K562 (cell line): ENCODE data around the gene PIK3R2. TPM values are rescaled to one million over a fixed set of nuclear protein-coding genes. Genes with fewer than 3 reads are reported as not detected.

Experiments used
- CBX2 ChIP-seq: fragments of 200-600 bp; sonication (generic); IDR thresholded peaks from one replicate; pipeline ENCODE4 v1.6.1; 2012; ENCODE audit warnings: mild to moderate bottlenecking, low read length, inconsistent platforms; ENCODE audit not compliant: insufficient read depth, poor library complexity, severe bottlenecking
- CEBPB ChIP-seq: fragments of 450-650 bp; IDR thresholded peaks from 2 replicates; pipeline ENCODE4 v1.6.1; 2016; ENCODE audit warnings: missing genetic modification characterization, missing compliant biosample characterization
- HDAC3 ChIP-seq: fragments of 450-650 bp; IDR thresholded peaks from 2 replicates; pipeline ENCODE4 v1.6.1; 2018; ENCODE audit warnings: borderline replicate concordance, mild to moderate bottlenecking, moderate library complexity; ENCODE audit not compliant: partially characterized antibody
- HDAC8 ChIP-seq: fragments of 450-650 bp; IDR thresholded peaks from 2 replicates; pipeline ENCODE4 v1.6.1; 2016; ENCODE audit warnings: mild to moderate bottlenecking, missing genetic modification characterization, moderate library complexity, missing compliant biosample characterization
- HMBOX1 ChIP-seq: sonication (generic); IDR thresholded peaks from 2 replicates; pipeline ENCODE4 v1.6.1; 2016
- KAT8 ChIP-seq: fragments of 450-650 bp; IDR thresholded peaks from 2 replicates; pipeline ENCODE4 v1.6.1; 2016; ENCODE audit warnings: low read depth, mild to moderate bottlenecking
- KDM4B ChIP-seq, 2 experiments: fragments of 450-650 bp in 1 of 2; sonication (generic) in 1 of 2; IDR thresholded peaks; 2 replicates each; pipeline ENCODE4 v1.6.1; 2016 to 2017; ENCODE audit warnings: borderline replicate concordance in 2 of 2, antibody characterized with exemption in 1 of 2, low read depth in 1 of 2, mild to moderate bottlenecking in 1 of 2
- POLR2B ChIP-seq: fragments of 450-650 bp; IDR thresholded peaks from 2 replicates; pipeline ENCODE4 v1.6.1; 2018; ENCODE audit warnings: low read depth; ENCODE audit not compliant: partially characterized antibody
- PTTG1 ChIP-seq: fragments of 450-650 bp; IDR thresholded peaks from 2 replicates; pipeline ENCODE4 v1.6.1; 2016; ENCODE audit warnings: low read depth, mild to moderate bottlenecking, missing genetic modification characterization, missing compliant biosample characterization
- SAP30 ChIP-seq: fragments of 200-600 bp; sonication (generic); IDR thresholded peaks from 2 replicates; pipeline ENCODE4 v1.6.1; 2012; ENCODE audit warnings: borderline replicate concordance, low read depth, mild to moderate bottlenecking, moderate library complexity, low read length, control low read depth, inconsistent platforms; ENCODE audit not compliant: insufficient read depth, poor library complexity, severe bottlenecking
- SREBF2 ChIP-seq: sonication (generic); formaldehyde crosslinking; IDR thresholded peaks from 2 replicates; pipeline ENCODE4 v1.4.0; 2020; ENCODE audit warnings: mild to moderate bottlenecking, missing genetic modification reagents
- ZC3H8 ChIP-seq: fragments of 450-650 bp; IDR thresholded peaks from 2 replicates; pipeline ENCODE4 v1.6.1; 2017
- ZNF224 ChIP-seq: sonication (generic); formaldehyde crosslinking; IDR thresholded peaks from 2 replicates; pipeline ENCODE4 v1.8.0; 2022; ENCODE audit warnings: mild to moderate bottlenecking, missing genetic modification reagents
- ZNF263 ChIP-seq: sonication (generic); formaldehyde crosslinking; IDR thresholded peaks from 2 replicates; pipeline ENCODE4 v1.8.0; 2022; ENCODE audit warnings: mild to moderate bottlenecking, missing genetic modification reagents, borderline replicate concordance
- ZNF282 ChIP-seq: sonication (generic); formaldehyde crosslinking; IDR thresholded peaks from 2 replicates; pipeline ENCODE4 v1.8.1; 2023; ENCODE audit warnings: missing genetic modification reagents
- ZNF431 ChIP-seq: sonication (generic); formaldehyde crosslinking; IDR thresholded peaks from 2 replicates; pipeline ENCODE4 v1.8.0; 2022; ENCODE audit warnings: mild to moderate bottlenecking, missing genetic modification reagents
- ZNF551 ChIP-seq: fragments of 250-450 bp; sonication (Bioruptor Pico); IDR thresholded peaks from 2 replicates; pipeline ENCODE4 v1.5.0; 2021; ENCODE audit warnings: mild to moderate bottlenecking, moderate library complexity
- ZNF644 ChIP-seq: fragments of 200-800 bp; sonication (Bioruptor generic); IDR thresholded peaks from 2 replicates; pipeline ENCODE4 v1.6.1; 2016; ENCODE audit warnings: low read depth, missing genetic modification characterization, missing compliant biosample characterization
- polyA plus RNA-seq, 8 experiments: library from polyadenylated mRNA; depleted of rRNA in 4 of 8; stranded (reverse) in 5 of 8; unstranded in 3 of 8; fragments of >200 nt; fragmentation: Nextera tagmentation in 2 of 8; fragmentation: Illumina TruSeq in 1 of 8; extraction: Ambion mirVana in 2 of 8; extraction: Trizol in 1 of 8; gene quantifications; 2 replicates each; pipeline versions ENCODE4 v1.2.1 to v1.2.3, GENCODE V29; 2011 to 2014; ENCODE audit warnings: inconsistent platforms in 1 of 8, missing spikeins in 1 of 8
- total RNA-seq, 7 experiments: library from RNA; depleted of rRNA in 6 of 7; stranded (reverse); fragments of >200 nt in 6 of 7; fragmentation: Illumina TruSeq in 2 of 7; extraction: Trizol in 2 of 7; gene quantifications; 2 replicates each; pipeline versions ENCODE4 v1.2.1 to v1.2.3, GENCODE V29; 2011 to 2021; ENCODE audit warnings: low replicate concordance in 1 of 7
- TF ChIP-seq, protein P1 (sequence below): fragments of 200-800 bp; sonication (Bioruptor generic); IDR thresholded peaks from 2 replicates; pipeline ENCODE4 v1.6.1; 2017; ENCODE audit warnings: missing genetic modification characterization, missing compliant biosample characterization
- TF ChIP-seq, protein P2 (sequence below): fragments of 450-650 bp; IDR thresholded peaks from 2 replicates; pipeline ENCODE4 v1.6.1; 2017; ENCODE audit warnings: antibody characterized with exemption
- TF ChIP-seq, protein P3 (sequence below): fragments of 450-650 bp; formaldehyde crosslinking; IDR thresholded peaks from 2 replicates; pipeline ENCODE4 v1.4.0; 2020; ENCODE audit warnings: mild to moderate bottlenecking, moderate library complexity
- TF ChIP-seq, protein P4 (sequence below): sonication (generic); formaldehyde crosslinking; IDR thresholded peaks from 2 replicates; pipeline ENCODE4 v1.9.0; 2022; ENCODE audit warnings: mild to moderate bottlenecking, missing genetic modification reagents

Gene PIK3R2
- total and polyA plus RNA-seq, 9 of the 15 experiments (the other 6 are each of a cell fraction or from before 2014, with no cell fraction given) = 0.39 to 37.9 (median 5.3) TPM

GRCh38 chr19:18205200-18205892 lies 52.4 kb downstream of the PIK3R2 start (continued):
- TF ChIP-seq, protein P1, sequence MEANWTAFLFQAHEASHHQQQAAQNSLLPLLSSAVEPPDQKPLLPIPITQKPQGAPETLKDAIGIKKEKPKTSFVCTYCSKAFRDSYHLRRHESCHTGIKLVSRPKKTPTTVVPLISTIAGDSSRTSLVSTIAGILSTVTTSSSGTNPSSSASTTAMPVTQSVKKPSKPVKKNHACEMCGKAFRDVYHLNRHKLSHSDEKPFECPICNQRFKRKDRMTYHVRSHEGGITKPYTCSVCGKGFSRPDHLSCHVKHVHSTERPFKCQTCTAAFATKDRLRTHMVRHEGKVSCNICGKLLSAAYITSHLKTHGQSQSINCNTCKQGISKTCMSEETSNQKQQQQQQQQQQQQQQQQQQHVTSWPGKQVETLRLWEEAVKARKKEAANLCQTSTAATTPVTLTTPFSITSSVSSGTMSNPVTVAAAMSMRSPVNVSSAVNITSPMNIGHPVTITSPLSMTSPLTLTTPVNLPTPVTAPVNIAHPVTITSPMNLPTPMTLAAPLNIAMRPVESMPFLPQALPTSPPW (CRISPR knock-in tag) = peak; percentile 89
- no peak for TF ChIP-seq CEBPB
- TF ChIP-seq SREBF2 (CRISPR knock-in tag) = no peak
- TF ChIP-seq, protein P2, sequence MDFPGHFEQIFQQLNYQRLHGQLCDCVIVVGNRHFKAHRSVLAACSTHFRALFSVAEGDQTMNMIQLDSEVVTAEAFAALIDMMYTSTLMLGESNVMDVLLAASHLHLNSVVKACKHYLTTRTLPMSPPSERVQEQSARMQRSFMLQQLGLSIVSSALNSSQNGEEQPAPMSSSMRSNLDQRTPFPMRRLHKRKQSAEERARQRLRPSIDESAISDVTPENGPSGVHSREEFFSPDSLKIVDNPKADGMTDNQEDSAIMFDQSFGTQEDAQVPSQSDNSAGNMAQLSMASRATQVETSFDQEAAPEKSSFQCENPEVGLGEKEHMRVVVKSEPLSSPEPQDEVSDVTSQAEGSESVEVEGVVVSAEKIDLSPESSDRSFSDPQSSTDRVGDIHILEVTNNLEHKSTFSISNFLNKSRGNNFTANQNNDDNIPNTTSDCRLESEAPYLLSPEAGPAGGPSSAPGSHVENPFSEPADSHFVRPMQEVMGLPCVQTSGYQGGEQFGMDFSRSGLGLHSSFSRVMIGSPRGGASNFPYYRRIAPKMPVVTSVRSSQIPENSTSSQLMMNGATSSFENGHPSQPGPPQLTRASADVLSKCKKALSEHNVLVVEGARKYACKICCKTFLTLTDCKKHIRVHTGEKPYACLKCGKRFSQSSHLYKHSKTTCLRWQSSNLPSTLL = no peak
- no peak for TF ChIP-seq HDAC8 (tag)
- TF ChIP-seq HMBOX1 = no peak
- TF ChIP-seq SAP30 = no peak
- TF ChIP-seq ZNF644 (tag) = no peak
- no peak for TF ChIP-seq PTTG1 (tag)
- TF ChIP-seq ZNF282 (CRISPR knock-in tag) = no peak
- TF ChIP-seq, protein P3, sequence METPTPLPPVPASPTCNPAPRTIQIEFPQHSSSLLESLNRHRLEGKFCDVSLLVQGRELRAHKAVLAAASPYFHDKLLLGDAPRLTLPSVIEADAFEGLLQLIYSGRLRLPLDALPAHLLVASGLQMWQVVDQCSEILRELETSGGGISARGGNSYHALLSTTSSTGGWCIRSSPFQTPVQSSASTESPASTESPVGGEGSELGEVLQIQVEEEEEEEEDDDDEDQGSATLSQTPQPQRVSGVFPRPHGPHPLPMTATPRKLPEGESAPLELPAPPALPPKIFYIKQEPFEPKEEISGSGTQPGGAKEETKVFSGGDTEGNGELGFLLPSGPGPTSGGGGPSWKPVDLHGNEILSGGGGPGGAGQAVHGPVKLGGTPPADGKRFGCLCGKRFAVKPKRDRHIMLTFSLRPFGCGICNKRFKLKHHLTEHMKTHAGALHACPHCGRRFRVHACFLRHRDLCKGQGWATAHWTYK (CRISPR knock-in tag) = no peak
- TF ChIP-seq, protein P4, sequence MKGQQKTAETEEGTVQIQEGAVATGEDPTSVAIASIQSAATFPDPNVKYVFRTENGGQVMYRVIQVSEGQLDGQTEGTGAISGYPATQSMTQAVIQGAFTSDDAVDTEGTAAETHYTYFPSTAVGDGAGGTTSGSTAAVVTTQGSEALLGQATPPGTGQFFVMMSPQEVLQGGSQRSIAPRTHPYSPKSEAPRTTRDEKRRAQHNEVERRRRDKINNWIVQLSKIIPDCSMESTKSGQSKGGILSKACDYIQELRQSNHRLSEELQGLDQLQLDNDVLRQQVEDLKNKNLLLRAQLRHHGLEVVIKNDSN = no peak
- no peak for TF ChIP-seq ZNF551
- no peak for TF ChIP-seq KAT8
- no peak for TF ChIP-seq ZC3H8
- TF ChIP-seq KDM4B (IDR thresholded peaks at IDR 0.05; ENCODE audit: borderline replicate concordance in 2 of 2, low read depth in 1 of 2) = no peak
- no peak for TF ChIP-seq CBX2
- no peak for TF ChIP-seq HDAC3
- no peak for TF ChIP-seq ZNF263 (CRISPR knock-in tag)
- TF ChIP-seq ZNF224 (CRISPR knock-in tag) = no peak
- peak; percentile 22 for TF ChIP-seq POLR2B
- no peak for TF ChIP-seq ZNF431 (CRISPR knock-in tag)
